ENCODE results near the gene ZFAND4. TPM values are rescaled to one million over a fixed set of nuclear protein-coding genes. Genes with fewer than 3 reads are reported as not detected.

ZFAND4 gene
- total RNA-seq, 2 experiments from 2014 or later: 22.3 to 24.3 TPM

DNA sequence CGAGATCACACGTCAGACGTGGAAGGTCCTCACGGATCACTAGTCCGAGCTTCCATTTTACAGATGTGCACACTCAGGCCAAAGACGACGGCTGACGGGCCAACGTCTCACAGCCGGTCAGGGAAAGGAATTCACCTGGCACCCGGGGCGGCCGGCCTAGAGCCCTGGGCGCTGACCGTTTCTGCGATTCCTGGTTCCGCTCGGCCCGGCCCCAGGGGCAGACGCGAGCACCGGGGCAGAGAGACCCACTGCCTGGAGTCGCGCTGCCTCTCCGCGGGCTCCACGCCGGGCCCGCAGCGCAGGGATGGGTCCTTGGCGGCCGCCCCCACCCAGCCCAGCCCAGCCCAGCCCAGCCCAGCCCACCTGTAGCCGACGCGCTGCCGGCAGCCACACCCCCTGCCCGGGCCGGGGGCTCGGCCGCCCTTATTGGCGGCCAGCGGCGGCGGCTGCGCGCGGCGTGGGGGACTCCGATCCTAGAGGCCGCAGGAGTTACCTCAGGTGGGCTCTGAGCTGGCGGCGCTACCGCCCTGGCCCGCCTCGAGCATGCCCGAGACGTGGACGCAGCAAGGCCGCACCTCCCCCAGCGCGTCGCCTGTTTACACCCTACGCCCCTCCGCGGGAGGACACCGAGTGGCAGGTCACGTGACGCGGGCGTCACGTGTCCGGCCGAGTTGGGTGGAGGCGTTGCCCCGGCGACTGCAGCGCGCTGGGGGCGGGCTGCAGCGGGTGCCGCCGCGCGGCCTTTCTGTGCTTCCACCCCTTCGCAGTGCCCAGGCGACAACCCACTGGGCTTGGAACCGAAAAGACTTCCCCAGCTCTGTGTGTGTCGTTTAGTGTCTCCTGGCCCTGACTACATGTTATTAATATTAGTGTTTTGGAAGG, 78.1 kb downstream of the ZFAND4 start:
- H3K27me3 Mint-ChIP-seq: peaks cover 12% of the 10 kb centered on the region
- H3K4me3 Mint-ChIP-seq: peak overlapping the region; percentile 93
- ATAC-seq (ENCODE audit: low read depth) (peak; percentile 84), DNase-seq (peak; percentile 95)
- H3K9me3 Mint-ChIP-seq: peaks cover 5% of the 10 kb centered on the region
- H3K36me3 Mint-ChIP-seq: peaks cover 14% of the 10 kb centered on the region
- peak overlapping the region; percentile 87 for H3K27ac Mint-ChIP-seq
- peaks cover 30% of the 10 kb centered on the region for H3K4me1 Mint-ChIP-seq
- POLR2A ChIA-PET: interaction anchor here (0.6 to 2.2 kb wide), 5 partner anchors 14 to 175 kb away, joined by 4 to 9 read pairs (median 5); no protein-coding TSS in a partner anchor

DNA sequence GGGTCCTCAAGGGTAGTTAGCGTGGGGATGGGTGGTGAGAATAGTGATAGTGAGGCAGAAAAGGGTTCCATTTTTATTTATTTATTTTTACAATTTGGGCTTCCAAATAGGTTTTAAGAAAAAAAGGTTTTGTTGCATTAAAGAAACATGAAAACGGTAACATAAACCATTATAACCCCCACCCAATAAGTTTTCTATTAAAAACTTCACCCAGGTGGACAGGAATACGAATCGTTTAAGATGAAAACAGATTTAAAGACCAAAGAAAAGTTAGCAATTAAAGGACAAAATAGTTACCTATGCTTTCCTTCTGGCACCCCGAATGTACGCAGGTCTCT, 78.7 kb downstream of the ZFAND4 start:
- no peaks in the 10 kb centered on the region for H3K9me3 Mint-ChIP-seq
- H3K27ac Mint-ChIP-seq: peak overlapping the region; percentile 87
- DNase-seq (no peak), ATAC-seq (ENCODE audit: low read depth) (no peak)
- peaks cover 6% of the 10 kb centered on the region for H3K27me3 Mint-ChIP-seq
- peak overlapping the region; percentile 93 for H3K4me3 Mint-ChIP-seq
- H3K4me1 Mint-ChIP-seq: peaks cover 30% of the 10 kb centered on the region
- H3K36me3 Mint-ChIP-seq: peaks cover 13% of the 10 kb centered on the region
- POLR2A ChIA-PET: interaction anchor here (1.1 to 2.2 kb wide), 4 partner anchors 13 to 174 kb away, joined by 4 to 9 read pairs (median 6); no protein-coding TSS in a partner anchor

DNA sequence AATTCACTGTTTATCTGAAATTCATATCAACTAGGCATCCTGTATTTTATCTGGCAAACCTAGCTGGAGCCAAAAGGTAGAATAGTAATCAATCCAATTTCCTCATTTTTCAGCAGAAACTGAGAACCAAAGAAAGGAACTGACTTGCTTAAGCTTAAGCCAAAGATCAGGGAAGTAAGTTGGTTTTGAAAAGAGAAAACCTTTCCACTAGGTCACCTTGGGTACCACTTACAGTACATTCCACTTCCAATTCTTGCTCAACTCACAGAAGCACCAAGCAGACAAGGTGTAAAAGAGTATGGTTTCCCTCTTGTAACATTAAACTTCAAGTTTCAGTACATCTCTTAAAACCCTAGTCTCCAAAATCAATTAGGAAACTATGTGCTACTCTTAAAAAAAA, 79.6 kb downstream of the ZFAND4 start:
- Mint-ChIP-seq H3K27ac (peak overlapping the region; percentile 40), H3K27me3 (peaks cover 3% of the 10 kb centered on the region), H3K9me3 (no peaks in the 10 kb centered on the region), H3K4me1 (peaks cover 30% of the 10 kb centered on the region), H3K4me3 (peak overlapping the region; percentile 93), H3K36me3 (peaks cover 13% of the 10 kb centered on the region)
- ATAC-seq (ENCODE audit: low read depth) (no peak), DNase-seq (no peak)
- POLR2A ChIA-PET: interaction anchor here (1.0 to 2.2 kb wide), 5 partner anchors 12 to 174 kb away, joined by 5 to 9 read pairs (median 5); no protein-coding TSS in a partner anchor

DNA sequence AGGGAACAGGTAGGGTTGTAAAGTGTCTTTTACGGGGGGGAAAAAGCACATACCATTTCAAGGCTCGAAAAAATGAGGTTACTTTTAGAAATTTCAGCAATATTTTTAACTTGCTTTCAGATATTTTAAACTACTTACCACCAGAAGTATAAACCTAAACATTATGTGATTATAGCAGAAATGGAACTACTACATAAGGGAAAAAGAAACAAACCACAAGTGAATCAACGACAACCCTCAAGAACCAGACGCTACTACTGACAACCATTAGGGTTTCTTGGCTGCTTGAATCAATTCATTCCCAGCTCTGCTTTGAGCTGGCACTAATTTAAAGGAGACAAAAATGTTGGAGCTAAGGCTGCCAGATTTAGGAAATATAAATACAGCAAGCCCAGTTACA, 80.1 kb downstream of the ZFAND4 start:
- Mint-ChIP-seq H3K4me3 (peak overlapping the region; percentile 93), H3K36me3 (peaks cover 14% of the 10 kb centered on the region), H3K27ac (peak overlapping the region; percentile 75), H3K9me3 (peaks cover 1% of the 10 kb centered on the region), H3K27me3 (peaks cover 3% of the 10 kb centered on the region), H3K4me1 (peaks cover 30% of the 10 kb centered on the region)
- POLR2A ChIA-PET: interaction anchor here (1.0 to 2.2 kb wide), 3 partner anchors 13 to 174 kb away, joined by 5 read pairs; no protein-coding TSS in a partner anchor
- ATAC-seq (ENCODE audit: low read depth) (no peak), DNase-seq (no peak)

DNA sequence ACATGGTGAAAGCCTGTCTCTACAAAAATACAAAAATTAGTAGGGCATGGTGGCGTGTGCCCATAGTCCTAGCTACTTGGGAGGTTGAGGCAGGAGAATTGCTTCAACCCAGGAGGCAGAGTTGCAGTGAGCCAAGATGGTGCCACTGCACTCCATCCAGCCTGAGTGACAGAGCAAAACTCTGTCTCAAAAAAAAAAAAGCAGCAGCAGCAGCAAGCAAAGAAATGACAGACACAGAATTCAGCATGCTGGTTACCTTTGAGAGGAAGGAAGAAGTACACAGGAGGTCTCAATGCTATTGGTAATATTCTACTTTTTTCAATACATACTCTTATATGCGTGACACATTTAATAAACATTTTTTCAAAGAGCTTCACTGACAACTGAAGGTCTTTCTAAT, 81.3 kb downstream of the ZFAND4 start:
- no peak for ATAC-seq (ENCODE audit: low read depth)
- peaks cover 5% of the 10 kb centered on the region for H3K9me3 Mint-ChIP-seq
- POLR2A ChIA-PET: interaction anchor here (2.1 kb wide), 1 partner anchor 173 kb away, joined by 5 read pairs; no protein-coding TSS in a partner anchor
- H3K36me3 Mint-ChIP-seq: peaks cover 20% of the 10 kb centered on the region
- H3K4me3 Mint-ChIP-seq: no peak overlapping the region
- peaks cover 30% of the 10 kb centered on the region for H3K4me1 Mint-ChIP-seq
- no peak overlapping the region for H3K27ac Mint-ChIP-seq
- DNase-seq: no peak
- H3K27me3 Mint-ChIP-seq: peaks cover 3% of the 10 kb centered on the region

DNA sequence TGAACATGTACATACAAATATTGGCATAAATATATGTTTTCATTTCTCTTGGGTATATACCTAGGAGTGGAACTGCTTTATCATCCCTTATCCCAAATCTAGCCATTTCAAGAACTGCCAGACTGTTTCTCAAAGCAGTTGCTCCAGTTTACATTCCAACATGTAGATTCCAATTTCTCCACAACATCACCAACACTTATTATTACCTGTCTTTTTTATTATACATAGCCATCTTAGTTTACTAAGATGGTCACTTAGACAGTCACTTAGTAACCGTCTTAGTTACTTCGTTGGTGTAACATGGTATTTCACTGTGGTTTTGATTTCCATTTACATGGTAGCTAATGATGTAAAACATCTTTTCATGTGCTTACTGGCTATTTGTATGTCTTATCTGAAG, 82.7 kb downstream of the ZFAND4 start:
- no peak overlapping the region for H3K4me3 Mint-ChIP-seq
- H3K27me3 Mint-ChIP-seq: no peaks in the 10 kb centered on the region
- H3K9me3 Mint-ChIP-seq: peaks cover 9% of the 10 kb centered on the region
- ATAC-seq (ENCODE audit: low read depth): no peak
- no peak overlapping the region for H3K27ac Mint-ChIP-seq
- peaks cover 26% of the 10 kb centered on the region for H3K4me1 Mint-ChIP-seq
- H3K36me3 Mint-ChIP-seq: peaks cover 29% of the 10 kb centered on the region
- POLR2A ChIA-PET: no interaction called here
- no peak for DNase-seq

DNA sequence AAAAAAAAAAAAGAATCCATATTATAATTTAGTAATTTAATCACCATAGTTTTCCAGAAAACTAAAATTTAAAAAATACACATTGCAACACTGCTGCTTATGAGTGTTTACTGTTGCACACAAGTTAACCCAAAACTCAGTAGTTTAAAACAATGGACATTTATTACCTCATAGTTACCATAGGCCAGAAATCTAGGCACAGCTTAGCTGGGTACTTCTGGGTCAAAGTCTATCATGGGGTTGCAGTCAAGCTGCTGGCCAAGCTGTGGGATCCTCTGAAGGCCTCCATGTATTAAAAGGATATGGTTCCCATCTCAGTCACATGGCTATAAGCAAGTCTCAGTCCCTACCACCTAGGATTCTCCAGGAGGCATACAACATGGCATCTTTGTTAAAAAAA, 83.6 kb downstream of the ZFAND4 start:
- H3K27me3 Mint-ChIP-seq: no peaks in the 10 kb centered on the region
- peaks cover 24% of the 10 kb centered on the region for H3K4me1 Mint-ChIP-seq
- H3K9me3 Mint-ChIP-seq: peaks cover 9% of the 10 kb centered on the region
- H3K4me3 Mint-ChIP-seq: no peak overlapping the region
- DNase-seq: no peak
- peaks cover 33% of the 10 kb centered on the region for H3K36me3 Mint-ChIP-seq
- H3K27ac Mint-ChIP-seq: no peak overlapping the region
- POLR2A ChIA-PET: no interaction called here
- ATAC-seq (ENCODE audit: low read depth): no peak

DNA sequence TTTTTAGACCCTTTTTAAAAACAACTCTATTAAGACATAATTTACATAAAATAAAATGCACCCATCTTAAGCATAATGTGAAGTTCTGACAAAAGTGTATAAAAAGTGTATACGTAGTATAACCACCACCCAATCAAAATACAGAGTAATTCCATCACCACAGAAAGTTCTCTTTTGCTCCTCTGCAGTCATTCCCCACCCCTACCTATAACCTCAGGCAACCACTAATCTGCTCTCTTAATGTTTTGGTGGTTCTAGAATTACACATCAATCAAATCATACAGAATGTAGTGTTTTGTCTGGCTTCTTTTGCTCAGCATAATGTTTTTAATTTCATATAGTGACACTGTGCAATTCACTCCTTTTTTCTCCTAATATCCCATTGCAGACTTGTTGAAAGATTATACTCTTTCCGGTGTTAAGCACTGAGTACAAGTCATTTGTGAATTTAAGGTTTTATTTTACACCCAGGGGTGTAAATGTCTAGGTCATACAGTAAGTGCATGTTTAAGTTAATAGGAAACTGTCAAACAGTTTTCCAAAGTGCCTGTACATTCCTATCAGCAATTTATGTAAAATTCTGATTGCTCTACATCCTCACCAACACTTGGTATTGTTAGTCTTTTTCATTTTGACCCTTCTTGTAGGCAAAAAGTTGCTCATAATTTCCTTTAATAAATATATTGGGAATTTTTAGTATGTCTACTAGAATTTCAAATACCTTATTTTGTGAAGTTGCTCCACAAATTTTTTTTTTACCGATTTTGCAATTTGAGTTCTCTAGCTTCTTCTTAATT, 86.3 kb downstream of the ZFAND4 start:
- H3K4me3 Mint-ChIP-seq: no peak overlapping the region
- no peak for DNase-seq
- peaks cover 11% of the 10 kb centered on the region for H3K4me1 Mint-ChIP-seq
- no peak overlapping the region for H3K27ac Mint-ChIP-seq
- H3K9me3 Mint-ChIP-seq: peaks cover 9% of the 10 kb centered on the region
- POLR2A ChIA-PET: no interaction called here
- no peak for ATAC-seq (ENCODE audit: low read depth)
- peaks cover 34% of the 10 kb centered on the region for H3K36me3 Mint-ChIP-seq
- H3K27me3 Mint-ChIP-seq: no peaks in the 10 kb centered on the region

DNA sequence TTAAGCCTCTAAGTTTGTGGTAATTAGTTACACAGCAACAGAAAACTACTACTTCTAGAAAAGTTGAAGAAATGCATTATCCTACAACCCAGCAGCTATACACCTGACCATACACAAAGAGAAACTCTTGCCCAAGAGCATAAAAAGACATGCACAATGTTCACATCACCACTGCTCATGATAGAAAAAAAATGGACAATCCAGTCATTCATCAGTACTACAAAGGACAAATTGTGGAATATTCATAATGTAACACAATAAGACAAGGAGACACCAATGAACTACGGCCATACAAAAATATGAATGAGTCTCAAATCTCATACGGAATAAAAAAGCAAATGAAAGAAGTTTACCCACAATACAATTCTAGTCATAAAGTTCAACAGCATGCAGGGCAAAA, 87.4 kb downstream of the ZFAND4 start:
- POLR2A ChIA-PET: no interaction called here
- H3K27me3 Mint-ChIP-seq: no peaks in the 10 kb centered on the region
- H3K4me1 Mint-ChIP-seq: peaks cover 16% of the 10 kb centered on the region
- H3K36me3 Mint-ChIP-seq: peaks cover 35% of the 10 kb centered on the region
- H3K9me3 Mint-ChIP-seq: peaks cover 9% of the 10 kb centered on the region
- no peak overlapping the region for H3K27ac Mint-ChIP-seq
- DNase-seq (no peak), ATAC-seq (ENCODE audit: low read depth) (no peak)
- H3K4me3 Mint-ChIP-seq: no peak overlapping the region

DNA sequence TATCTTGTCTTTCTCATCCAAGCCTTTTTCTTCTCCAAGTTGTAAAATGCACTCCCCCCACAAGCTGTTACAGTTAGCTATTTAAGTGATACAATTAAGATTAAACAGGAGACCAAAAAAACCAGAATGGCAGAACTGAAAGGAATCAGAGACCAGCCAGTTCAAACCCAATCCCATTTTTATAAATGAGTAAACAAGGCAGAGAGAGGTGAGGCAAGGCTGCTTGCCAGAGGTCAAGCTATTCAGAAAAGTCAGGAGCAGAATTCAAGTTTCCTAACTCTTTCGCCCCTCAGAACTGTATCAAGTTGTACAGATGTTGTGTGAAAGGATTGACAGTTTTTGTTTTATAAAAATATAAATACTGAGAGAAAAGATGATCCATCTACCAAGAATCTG, 90.2 kb downstream of the ZFAND4 start:
- POLR2A ChIA-PET: interaction anchor here (0.9 kb wide), 1 partner anchor 20 kb away, joined by 4 read pairs; no protein-coding TSS in a partner anchor
- ATAC-seq (ENCODE audit: low read depth): no peak
- DNase-seq: no peak
- Mint-ChIP-seq H3K36me3 (peaks cover 25% of the 10 kb centered on the region), H3K27ac (no peak overlapping the region), H3K4me3 (no peak overlapping the region), H3K4me1 (peaks cover 23% of the 10 kb centered on the region), H3K9me3 (peaks cover 8% of the 10 kb centered on the region), H3K27me3 (no peaks in the 10 kb centered on the region)

DNA sequence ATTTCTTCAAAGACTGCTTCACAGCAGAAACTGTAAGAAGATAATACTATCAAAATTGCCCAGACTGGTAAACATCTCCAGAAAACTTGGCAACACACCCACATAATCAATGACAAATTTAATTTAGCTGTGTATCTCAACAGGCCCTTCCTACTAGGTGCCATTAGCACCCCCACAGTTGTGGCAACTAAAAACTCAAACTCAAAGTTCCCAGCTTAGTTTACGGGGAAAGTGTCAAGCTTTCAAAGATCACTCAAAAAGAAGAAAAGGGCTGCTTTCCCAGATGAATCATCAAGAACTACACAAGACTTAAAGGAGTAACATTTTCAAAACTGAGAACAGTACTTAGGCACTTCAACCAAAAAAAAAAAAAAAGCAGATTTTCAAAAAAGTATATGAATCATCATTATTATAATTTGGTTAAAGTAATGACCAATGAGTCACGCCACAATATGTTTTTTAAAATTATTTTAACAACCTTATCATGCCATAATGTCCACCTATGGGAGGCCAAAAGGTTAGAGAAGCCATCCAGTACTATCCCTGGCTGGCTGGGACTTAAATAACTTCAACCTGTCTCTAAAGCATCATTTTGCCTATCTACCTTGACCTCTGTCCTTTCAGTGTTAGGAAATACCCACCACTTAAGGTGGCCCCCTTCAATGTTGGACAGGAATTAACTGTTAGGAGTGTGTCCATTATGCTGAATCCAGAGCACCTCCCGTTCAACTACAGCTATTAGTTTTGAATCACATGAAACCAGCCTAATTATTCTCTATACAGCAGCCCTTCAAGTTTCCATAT, 90.8 kb downstream of the ZFAND4 start:
- Mint-ChIP-seq H3K4me3 (no peak overlapping the region), H3K27ac (no peak overlapping the region), H3K36me3 (peaks cover 22% of the 10 kb centered on the region), H3K27me3 (no peaks in the 10 kb centered on the region), H3K9me3 (peaks cover 6% of the 10 kb centered on the region), H3K4me1 (peaks cover 26% of the 10 kb centered on the region)
- DNase-seq (no peak), ATAC-seq (ENCODE audit: low read depth) (no peak)
- POLR2A ChIA-PET: interaction anchor here (0.9 to 1.6 kb wide), 3 partner anchors 12 to 161 kb away, joined by 4 to 9 read pairs (median 6); no protein-coding TSS in a partner anchor

DNA sequence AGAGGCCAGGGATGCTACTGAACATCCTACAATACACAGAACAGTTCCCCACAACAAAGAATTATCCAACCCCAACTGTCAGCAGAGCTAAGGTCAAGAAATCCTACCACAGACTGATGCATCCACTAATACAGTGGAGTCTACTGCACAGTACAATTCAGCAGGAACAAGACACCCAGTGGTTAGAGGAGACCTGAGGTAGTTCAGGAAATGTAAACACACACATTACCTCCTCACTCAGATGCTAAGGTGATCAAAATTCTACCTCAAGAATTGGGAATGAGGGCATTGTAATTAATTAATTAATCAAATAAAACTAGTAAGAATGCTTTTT, 91.4 kb downstream of the ZFAND4 start:
- POLR2A ChIA-PET: interaction anchor here (1.4 to 1.6 kb wide), 2 partner anchors 13 to 161 kb away, joined by 6 to 9 read pairs; no protein-coding TSS in a partner anchor
- Mint-ChIP-seq H3K27ac (peak overlapping the region; percentile 94), H3K4me3 (peak overlapping the region; percentile 93), H3K4me1 (peaks cover 26% of the 10 kb centered on the region), H3K36me3 (peaks cover 19% of the 10 kb centered on the region), H3K9me3 (peaks cover 4% of the 10 kb centered on the region), H3K27me3 (no peaks in the 10 kb centered on the region)
- peak; percentile 65 for ATAC-seq (ENCODE audit: low read depth)
- DNase-seq: no peak
